Measurements from ENCODE around the gene CELSR1. TPM values are rescaled to one million over a fixed set of nuclear protein-coding genes. Genes with fewer than 3 reads are reported as not detected.

The CELSR1 gene
- total RNA-seq, 3 donors from 2014 or later: 1.9 to 4.2 (median 2.5) TPM

DNA sequence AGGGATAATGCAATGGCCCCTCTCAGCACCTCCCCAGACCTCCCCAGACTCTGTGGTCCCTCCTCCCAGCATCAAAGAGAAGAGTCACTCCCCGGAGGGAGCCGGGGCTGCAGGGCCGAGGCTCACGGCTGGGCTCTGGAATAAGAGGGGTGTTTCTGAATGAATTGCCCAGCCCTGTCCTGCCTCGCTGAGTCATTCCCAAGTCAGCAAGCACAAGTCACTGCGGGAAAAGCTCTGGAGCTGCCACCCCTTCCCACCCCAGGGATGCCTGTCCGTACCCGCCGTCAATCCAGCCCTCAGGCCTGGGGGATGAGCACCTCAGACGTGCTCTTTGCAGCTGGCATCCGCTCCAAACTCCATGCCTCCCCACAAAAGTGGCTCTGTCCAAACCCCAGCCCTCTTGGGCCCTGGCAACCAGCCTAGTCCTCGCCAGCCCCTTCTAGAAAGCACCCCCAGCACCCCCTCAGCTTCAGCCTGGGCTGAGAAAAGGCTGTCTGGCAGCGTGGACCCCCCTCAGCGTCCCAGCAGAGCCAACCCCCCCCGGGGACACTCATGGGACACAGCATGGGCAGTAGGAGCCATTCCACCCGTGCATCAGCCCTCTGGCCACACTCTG, 22.7 kb downstream of the CELSR1 start:
- TF ChIP-seq, protein P1, sequence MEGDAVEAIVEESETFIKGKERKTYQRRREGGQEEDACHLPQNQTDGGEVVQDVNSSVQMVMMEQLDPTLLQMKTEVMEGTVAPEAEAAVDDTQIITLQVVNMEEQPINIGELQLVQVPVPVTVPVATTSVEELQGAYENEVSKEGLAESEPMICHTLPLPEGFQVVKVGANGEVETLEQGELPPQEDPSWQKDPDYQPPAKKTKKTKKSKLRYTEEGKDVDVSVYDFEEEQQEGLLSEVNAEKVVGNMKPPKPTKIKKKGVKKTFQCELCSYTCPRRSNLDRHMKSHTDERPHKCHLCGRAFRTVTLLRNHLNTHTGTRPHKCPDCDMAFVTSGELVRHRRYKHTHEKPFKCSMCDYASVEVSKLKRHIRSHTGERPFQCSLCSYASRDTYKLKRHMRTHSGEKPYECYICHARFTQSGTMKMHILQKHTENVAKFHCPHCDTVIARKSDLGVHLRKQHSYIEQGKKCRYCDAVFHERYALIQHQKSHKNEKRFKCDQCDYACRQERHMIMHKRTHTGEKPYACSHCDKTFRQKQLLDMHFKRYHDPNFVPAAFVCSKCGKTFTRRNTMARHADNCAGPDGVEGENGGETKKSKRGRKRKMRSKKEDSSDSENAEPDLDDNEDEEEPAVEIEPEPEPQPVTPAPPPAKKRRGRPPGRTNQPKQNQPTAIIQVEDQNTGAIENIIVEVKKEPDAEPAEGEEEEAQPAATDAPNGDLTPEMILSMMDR (IDR thresholded peaks at IDR 0.05): no peak
- no peaks in the 10 kb centered on the region for H3K36me3 ChIP-seq (ENCODE audit: low read depth)
- no peaks in the 10 kb centered on the region for H3K9me3 ChIP-seq
- H3K4me3 ChIP-seq: no peak overlapping the region
- H3K4me1 ChIP-seq (ENCODE audit: low read depth): no peaks in the 10 kb centered on the region
- DNase-seq (no peak), ATAC-seq (no peak)
- intact Hi-C loops (cut with DNase I, micrococcal nuclease): no loop called here

DNA sequence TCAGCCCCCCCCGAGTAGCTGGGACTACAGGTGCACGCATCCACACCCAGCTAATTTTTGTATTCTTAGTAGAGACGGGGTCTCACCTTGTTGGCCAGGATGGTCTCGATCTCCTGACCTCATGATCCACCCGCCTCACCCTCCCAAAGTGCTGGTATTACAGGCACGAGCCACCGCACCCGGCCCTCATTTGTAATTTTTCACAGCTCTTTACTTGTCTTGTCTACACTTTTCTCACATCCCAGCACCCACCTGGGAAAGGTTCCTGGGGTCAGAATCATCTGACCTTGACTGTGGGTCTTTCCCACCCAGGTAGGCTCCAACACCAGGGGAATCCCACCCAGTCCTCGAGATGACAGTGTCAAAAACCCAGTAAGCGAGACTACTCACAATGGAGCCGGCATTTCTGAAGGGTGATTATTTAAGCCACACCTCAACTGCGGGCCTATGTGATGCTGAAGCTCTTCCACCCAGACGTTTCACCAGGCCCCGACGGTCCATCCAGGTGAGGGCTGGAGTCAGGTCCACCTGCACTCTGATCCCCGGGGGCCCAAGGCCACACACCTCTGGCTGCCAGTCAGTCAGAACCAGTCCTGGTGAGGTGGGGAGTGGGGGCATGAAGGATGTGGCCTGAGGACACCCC, 23.4 kb downstream of the CELSR1 start:
- DNase-seq (no peak), ATAC-seq (no peak)
- H3K4me1 ChIP-seq (ENCODE audit: low read depth): no peaks in the 10 kb centered on the region
- H3K9me3 ChIP-seq: no peaks in the 10 kb centered on the region
- no peaks in the 10 kb centered on the region for H3K36me3 ChIP-seq (ENCODE audit: low read depth)
- H3K4me3 ChIP-seq: no peak overlapping the region
- intact Hi-C loops (cut with DNase I, micrococcal nuclease): no loop called here
- TF ChIP-seq, protein P1 (IDR thresholded peaks at IDR 0.05): no peak

DNA sequence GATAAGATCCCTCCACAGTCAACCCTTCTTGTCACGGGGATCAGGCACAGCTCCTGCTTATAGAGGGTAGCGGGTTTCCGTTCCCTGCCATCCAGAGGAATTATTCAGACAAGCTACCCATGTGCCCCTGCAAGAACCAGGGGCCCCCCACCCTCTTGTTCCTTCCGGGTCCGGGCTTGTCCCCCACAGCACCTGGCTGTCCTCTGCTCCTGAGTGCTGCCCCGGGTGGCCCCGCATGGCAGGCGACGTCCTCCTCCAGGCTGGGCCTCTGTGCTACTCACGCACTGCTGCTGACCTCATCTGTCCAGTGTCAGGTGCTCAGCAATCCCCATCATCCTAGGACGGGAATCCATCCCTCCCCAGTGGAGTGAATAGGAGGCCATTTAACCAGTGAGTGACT, 24.7 kb downstream of the CELSR1 start:
- intact Hi-C loops (cut with DNase I, micrococcal nuclease): no loop called here
- Histone ChIP-seq H3K4me1 (ENCODE audit: low read depth) (no peaks in the 10 kb centered on the region), H3K4me3 (no peak overlapping the region), H3K9me3 (no peaks in the 10 kb centered on the region), H3K36me3 (ENCODE audit: low read depth) (no peaks in the 10 kb centered on the region)
- no peak for ATAC-seq
- TF ChIP-seq, protein P1 (IDR thresholded peaks at IDR 0.05): no peak
- DNase-seq: no peak

DNA sequence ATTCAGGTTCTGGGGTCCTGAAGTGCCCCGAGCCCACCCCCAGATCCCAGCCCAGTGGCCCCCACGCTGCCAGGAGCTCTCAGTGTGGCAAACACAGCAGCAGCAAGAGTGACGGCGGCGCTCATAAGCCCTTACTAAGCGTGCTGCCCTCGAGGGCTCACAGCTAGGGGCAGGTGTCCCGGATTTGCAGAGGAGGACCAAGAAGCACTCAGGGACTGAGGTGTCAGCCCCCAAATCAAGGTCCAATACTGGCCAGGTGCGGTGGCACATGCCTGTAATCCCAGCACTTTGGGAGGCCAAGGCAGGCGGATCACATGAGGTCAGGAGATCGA, 25.4 kb downstream of the CELSR1 start:
- no peak for DNase-seq
- intact Hi-C loops (cut with DNase I, micrococcal nuclease): no loop called here
- Histone ChIP-seq H3K36me3 (ENCODE audit: low read depth) (no peaks in the 10 kb centered on the region), H3K4me3 (no peak overlapping the region), H3K9me3 (no peaks in the 10 kb centered on the region), H3K4me1 (ENCODE audit: low read depth) (no peaks in the 10 kb centered on the region)
- no peak for ATAC-seq
- TF ChIP-seq, protein P1 (IDR thresholded peaks at IDR 0.05): no peak

DNA sequence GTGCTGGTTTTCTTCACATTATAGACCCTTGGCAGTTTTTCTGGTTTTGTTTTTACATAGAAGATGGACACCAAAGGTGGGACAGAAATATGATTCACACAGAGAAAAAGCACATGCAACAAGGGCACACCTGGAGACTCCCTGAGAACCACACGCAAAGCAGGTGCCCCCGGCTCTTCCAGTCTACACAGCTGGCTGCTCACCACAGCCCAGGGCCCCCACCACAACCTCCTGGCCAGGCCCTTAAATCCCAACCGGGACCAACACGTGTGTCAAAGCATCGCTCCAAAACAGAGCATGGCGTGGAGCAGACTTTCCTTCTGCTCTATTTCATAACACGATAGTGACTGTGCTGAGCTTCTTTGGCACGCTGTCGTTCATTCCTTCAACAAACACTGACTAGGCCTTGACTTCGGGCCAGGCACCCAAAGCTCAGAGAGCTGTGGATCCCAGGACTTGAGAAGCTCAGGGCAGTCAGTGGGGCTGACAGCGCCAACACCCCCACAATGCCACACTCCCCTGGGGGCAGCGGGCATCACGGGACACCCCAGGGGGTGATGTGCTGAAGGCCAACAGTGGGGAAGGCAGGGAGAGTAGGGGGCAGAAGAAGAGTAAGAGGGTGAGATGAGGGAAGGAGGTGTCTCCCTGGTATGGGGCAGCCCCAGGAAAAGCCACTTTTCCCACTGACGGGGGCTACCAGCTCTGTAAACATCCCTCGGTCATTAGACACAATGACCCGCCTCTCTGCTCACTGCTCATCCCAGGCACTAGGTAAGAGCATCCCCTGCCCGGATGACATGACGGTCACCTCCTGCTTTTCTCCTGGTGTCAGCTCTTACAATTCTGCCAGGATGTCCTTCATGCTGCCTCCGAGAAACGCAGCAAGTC, 26.0 kb downstream of the CELSR1 start:
- intact Hi-C loops (cut with DNase I, micrococcal nuclease): no loop called here
- DNase-seq (no peak), ATAC-seq (no peak)
- Histone ChIP-seq H3K4me1 (ENCODE audit: low read depth) (no peaks in the 10 kb centered on the region), H3K9me3 (no peaks in the 10 kb centered on the region), H3K4me3 (no peak overlapping the region), H3K36me3 (ENCODE audit: low read depth) (no peaks in the 10 kb centered on the region)
- TF ChIP-seq, protein P1 (IDR thresholded peaks at IDR 0.05): no peak
